Liver (tissue), 9 donors: ENCODE results near the gene SLC19A2. TPM values are rescaled to one million over a fixed set of nuclear protein-coding genes. Genes with fewer than 3 reads are reported as not detected.

Source experiments
- DNase-seq: peaks from one replicate; pipeline ENCODE4 v3.0.0-alpha.2; 2017; ENCODE audit warnings: low spot score
- H3K27ac ChIP-seq, 2 donors: one replicate each; pipeline ENCODE4 v1.7.0; 2013; ENCODE audit warnings: inconsistent platforms in 2 of 2, low read length in 2 of 2, control low read depth in 1 of 2, low read depth in 1 of 2, mild to moderate bottlenecking in 1 of 2
- H3K27me3 ChIP-seq, 4 donors: one replicate each; pipeline versions ENCODE4 v1.6.1 to v1.7.0; 2013; ENCODE audit warnings: low read length in 3 of 4, inconsistent platforms in 1 of 4, mild to moderate bottlenecking in 1 of 4, moderate library complexity in 1 of 4; ENCODE audit not compliant: control insufficient read depth in 4 of 4, insufficient read depth in 4 of 4
- H3K36me3 ChIP-seq, 4 donors: one replicate each; pipeline versions ENCODE4 v1.6.1 to v1.7.0; 2013; ENCODE audit warnings: low read length in 3 of 4, mild to moderate bottlenecking in 3 of 4, low read depth in 1 of 4, moderate library complexity in 1 of 4; ENCODE audit not compliant: control insufficient read depth in 4 of 4, insufficient read depth in 3 of 4
- H3K4me1 ChIP-seq, 4 donors: one replicate each; pipeline versions ENCODE4 v1.6.1 to v1.7.0; 2013; ENCODE audit warnings: low read length in 3 of 4, mild to moderate bottlenecking in 3 of 4, moderate library complexity in 1 of 4; ENCODE audit not compliant: control insufficient read depth in 4 of 4, insufficient read depth in 4 of 4
- H3K4me3 ChIP-seq, 3 donors: one replicate each; pipeline versions ENCODE4 v1.6.1 to v1.7.0; 2013; ENCODE audit warnings: low read length in 3 of 3, control low read depth in 1 of 3, low read depth in 1 of 3, mild to moderate bottlenecking in 1 of 3
- H3K9ac ChIP-seq, 2 donors: one replicate each; pipeline ENCODE4 v1.7.0; 2013; ENCODE audit warnings: low read length in 2 of 2, mild to moderate bottlenecking in 2 of 2, moderate library complexity in 2 of 2, control low read depth in 1 of 2, low read depth in 1 of 2
- H3K9me3 ChIP-seq, 4 donors: one replicate each; pipeline versions ENCODE4 v1.6.1 to v1.7.0; 2013; ENCODE audit warnings: low read length in 3 of 4; ENCODE audit not compliant: control insufficient read depth in 4 of 4
- EGR1 ChIP-seq, 2 donors: IDR thresholded peaks; 2 replicates each; pipeline ENCODE4 v1.6.1; 2016 to 2018; ENCODE audit warnings: antibody characterized with exemption in 2 of 2, low read depth in 2 of 2
- FOXA1 ChIP-seq: IDR thresholded peaks from 2 replicates; pipeline ENCODE4 v1.6.1; 2016; ENCODE audit warnings: antibody characterized with exemption
- FOXA2 ChIP-seq: IDR thresholded peaks from 2 replicates; pipeline ENCODE4 v1.6.1; 2016; ENCODE audit warnings: antibody characterized with exemption
- HNF4G ChIP-seq: IDR thresholded peaks from 2 replicates; pipeline ENCODE4 v1.6.1; 2016; ENCODE audit warnings: antibody characterized with exemption
- JUND ChIP-seq, 2 donors: IDR thresholded peaks; 2 replicates each; pipeline ENCODE4 v1.6.1; 2016; ENCODE audit warnings: antibody characterized with exemption in 2 of 2
- MAX ChIP-seq: IDR thresholded peaks from 2 replicates; pipeline ENCODE4 v1.6.1; 2016; ENCODE audit warnings: antibody characterized with exemption
- NR2F2 ChIP-seq: IDR thresholded peaks from 2 replicates; pipeline ENCODE4 v1.6.1; 2016; ENCODE audit warnings: antibody characterized with exemption
- RAD21 ChIP-seq, 2 donors: IDR thresholded peaks; 2 replicates each; pipeline ENCODE4 v1.6.1; 2016; ENCODE audit warnings: antibody characterized with exemption in 2 of 2, mild to moderate bottlenecking in 2 of 2
- REST ChIP-seq: IDR thresholded peaks from 2 replicates; pipeline ENCODE4 v1.6.1; 2016; ENCODE audit warnings: antibody characterized with exemption, mild to moderate bottlenecking
- SP1 ChIP-seq: IDR thresholded peaks from 2 replicates; pipeline ENCODE4 v1.6.1; 2018; ENCODE audit warnings: antibody characterized with exemption, mild to moderate bottlenecking
- TAF1 ChIP-seq: conservative IDR thresholded peaks from 2 replicates; pipeline ENCODE4 v1.6.1; 2016; ENCODE audit warnings: antibody characterized with exemption, mild to moderate bottlenecking
- YY1 ChIP-seq: IDR thresholded peaks from 2 replicates; pipeline ENCODE4 v1.6.1; 2016; ENCODE audit warnings: antibody characterized with exemption, mild to moderate bottlenecking
- ZBTB33 ChIP-seq: IDR thresholded peaks from 2 replicates; pipeline ENCODE4 v1.6.1; 2016; ENCODE audit warnings: antibody characterized with exemption
- WGBS: extraction: QIAGEN DNeasy Blood & Tissue Kit; methylation state at CpG from one replicate; pipeline ENCODE4 v1.1.7; 2013; 5-methylcytosine and 5-hydroxymethylcytosine counted together
- polyA plus RNA-seq, 2 donors: library from polyadenylated mRNA; stranded (reverse) in 1 of 2; unstranded in 1 of 2; fragments of 200-250 nt in 1 of 2; fragments of >200 nt in 1 of 2; fragmentation: Nextera tagmentation in 1 of 2; extraction: Ambion mirVana in 1 of 2; gene quantifications; one replicate each; pipeline versions ENCODE4 v1.2.1 to v1.2.3, GENCODE V29; 2013 to 2015
- total RNA-seq, 2 donors: library from RNA; depleted of rRNA; stranded (reverse); fragments of >200 nt; gene quantifications; one replicate each; pipeline ENCODE4 v1.2.3, GENCODE V29; 2014
- TF ChIP-seq, protein P1 (sequence below): IDR thresholded peaks from 2 replicates; pipeline ENCODE4 v1.6.1; 2016; ENCODE audit warnings: antibody characterized with exemption
- donor health status: healthy.
- donor health status: healthy.
- donor health status: healthy.
- donor health status: healthy.
- donor health status: healthy.

Gene SLC19A2
- total and polyA plus RNA-seq, 4 donors, result 4.8 to 18.7 (median 9.8) TPM

GRCh38 chr1:169488157-169488556 lies 2.4 kb upstream of the SLC19A2 start:
- no peak for DNase-seq
- no peaks in the 10 kb centered on the region for H3K36me3 ChIP-seq
- peaks cover 3 to 40% (median 13%) of the 10 kb centered on the region in 4 donors for H3K4me1 ChIP-seq
- TF ChIP-seq EGR1 (IDR thresholded peaks at IDR 0.05; ENCODE audit: low read depth in 2 of 2), result no peak
- TF ChIP-seq FOXA2, result no peak
- TF ChIP-seq REST, result no peak
- TF ChIP-seq, protein P1, sequence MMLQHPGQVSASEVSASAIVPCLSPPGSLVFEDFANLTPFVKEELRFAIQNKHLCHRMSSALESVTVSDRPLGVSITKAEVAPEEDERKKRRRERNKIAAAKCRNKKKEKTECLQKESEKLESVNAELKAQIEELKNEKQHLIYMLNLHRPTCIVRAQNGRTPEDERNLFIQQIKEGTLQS, result no peak
- no peak for TF ChIP-seq FOXA1
- TF ChIP-seq ZBTB33, result no peak
- no peak for TF ChIP-seq NR2F2
- no peak for TF ChIP-seq TAF1
- TF ChIP-seq SP1, result no peak
- H3K27ac ChIP-seq, result no peak overlapping the region
- 81% methylated on average over 4 of the region's 4 CpGs for WGBS
- H3K9me3 ChIP-seq, result no peaks in the 10 kb centered on the region
- H3K9ac ChIP-seq, result no peak overlapping the region
- H3K4me3 ChIP-seq, result no peak overlapping the region
- no peaks in the 10 kb centered on the region for H3K27me3 ChIP-seq

GRCh38 chr1:169487561-169487960 lies 1.8 kb upstream of the SLC19A2 start:
- H3K9me3 ChIP-seq, result no peaks in the 10 kb centered on the region
- no peaks in the 10 kb centered on the region for H3K27me3 ChIP-seq
- TF ChIP-seq JUND (IDR thresholded peaks at IDR 0.05), result no peak
- H3K4me1 ChIP-seq, result peaks cover 3 to 40% (median 13%) of the 10 kb centered on the region in 4 donors
- H3K36me3 ChIP-seq, result no peaks in the 10 kb centered on the region
- WGBS, result 78% methylated on average over 16 of the region's 16 CpGs
- no peak for DNase-seq
- H3K27ac ChIP-seq, result peak overlapping the region in 1 of 2 donors; percentile 98
- no peak overlapping the region for H3K9ac ChIP-seq
- H3K4me3 ChIP-seq, result no peak overlapping the region

- DNase-seq, result no peak
- TF ChIP-seq RAD21 (IDR thresholded peaks at IDR 0.05) (no peak), TAF1 (no peak), SP1 (no peak), EGR1 (IDR thresholded peaks at IDR 0.05; ENCODE audit: low read depth in 2 of 2) (no peak), FOXA1 (no peak), YY1 (no peak), HNF4G (no peak), MAX (no peak)
- Histone ChIP-seq H3K4me1 (peaks cover 3 to 40% (median 13%) of the 10 kb centered on the region in 4 donors), H3K27ac (peak overlapping the region; percentile 96 to 98), H3K9me3 (no peaks in the 10 kb centered on the region), H3K27me3 (no peaks in the 10 kb centered on the region), H3K36me3 (no peaks in the 10 kb centered on the region), H3K9ac (peak overlapping the region; percentile 77 to 96), H3K4me3 (peak overlapping the region in 2 of 3 donors; percentile 50 to 81)
- 82% methylated on average over 5 of the region's 5 CpGs for WGBS
Observed at GRCh38 chr1:169487133-169487532, 1.4 kb upstream of the SLC19A2 start.
